Kidney epithelial cell (primary cell): ENCODE results near the gene PRPF40B. TPM values are rescaled to one million over a fixed set of nuclear protein-coding genes. Genes with fewer than 3 reads are reported as not detected.

Experiments used
- DNase-seq: peaks from one replicate; pipeline ENCODE4 v3.0.0-alpha.2; 2010; ENCODE audit warnings: low read depth
- H3K27me3 ChIP-seq: 2 replicates; pipeline ENCODE4 v1.6.0; 2011; ENCODE audit warnings: low read length; ENCODE audit not compliant: control insufficient read depth, insufficient read depth
- H3K36me3 ChIP-seq: 2 replicates; pipeline ENCODE4 v1.5.1; 2011; ENCODE audit warnings: low read length; ENCODE audit not compliant: control insufficient read depth, insufficient read depth
- H3K4me3 ChIP-seq: 2 replicates; pipeline ENCODE4 v1.5.1; 2011; ENCODE audit warnings: low read depth, mild to moderate bottlenecking, control low read depth, low read length
- total RNA-seq: library from RNA; depleted of rRNA; stranded (reverse); fragments of >200 nt; gene quantifications from 2 replicates; pipeline ENCODE4 v1.2.3, GENCODE V29; 2015
- TF ChIP-seq, protein P1 (sequence below): IDR thresholded peaks from 2 replicates; pipeline ENCODE4 v1.5.1; 2011; ENCODE audit warnings: mild to moderate bottlenecking, moderate library complexity, low read length, control low read depth, inconsistent platforms; ENCODE audit not compliant: insufficient read depth, poor library complexity, severe bottlenecking

Gene PRPF40B
- total RNA-seq, 1 donor from 2014 or later: 15.3 TPM

DNA sequence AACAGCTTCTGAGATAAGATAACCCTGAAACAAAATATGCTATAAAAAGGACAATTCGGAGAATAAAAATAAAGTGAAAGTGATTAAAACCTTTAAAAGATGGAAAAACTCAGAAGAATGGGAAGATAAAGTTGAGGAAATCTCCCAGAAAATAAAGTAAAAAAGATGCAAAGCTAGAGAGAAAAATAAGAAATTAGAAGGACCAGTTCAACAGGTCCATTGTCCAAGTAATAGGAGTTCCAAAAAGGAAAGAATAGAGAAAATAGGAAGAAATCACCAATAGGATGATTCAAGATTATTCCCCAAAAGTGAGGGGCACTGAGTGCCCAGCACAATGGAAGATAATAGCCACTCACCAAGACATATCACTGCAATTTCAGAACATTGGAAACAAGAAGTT, 4.8 kb upstream of the PRPF40B start:
- no peak for DNase-seq
- H3K36me3 ChIP-seq: no peaks in the 10 kb centered on the region
- TF ChIP-seq, protein P1, sequence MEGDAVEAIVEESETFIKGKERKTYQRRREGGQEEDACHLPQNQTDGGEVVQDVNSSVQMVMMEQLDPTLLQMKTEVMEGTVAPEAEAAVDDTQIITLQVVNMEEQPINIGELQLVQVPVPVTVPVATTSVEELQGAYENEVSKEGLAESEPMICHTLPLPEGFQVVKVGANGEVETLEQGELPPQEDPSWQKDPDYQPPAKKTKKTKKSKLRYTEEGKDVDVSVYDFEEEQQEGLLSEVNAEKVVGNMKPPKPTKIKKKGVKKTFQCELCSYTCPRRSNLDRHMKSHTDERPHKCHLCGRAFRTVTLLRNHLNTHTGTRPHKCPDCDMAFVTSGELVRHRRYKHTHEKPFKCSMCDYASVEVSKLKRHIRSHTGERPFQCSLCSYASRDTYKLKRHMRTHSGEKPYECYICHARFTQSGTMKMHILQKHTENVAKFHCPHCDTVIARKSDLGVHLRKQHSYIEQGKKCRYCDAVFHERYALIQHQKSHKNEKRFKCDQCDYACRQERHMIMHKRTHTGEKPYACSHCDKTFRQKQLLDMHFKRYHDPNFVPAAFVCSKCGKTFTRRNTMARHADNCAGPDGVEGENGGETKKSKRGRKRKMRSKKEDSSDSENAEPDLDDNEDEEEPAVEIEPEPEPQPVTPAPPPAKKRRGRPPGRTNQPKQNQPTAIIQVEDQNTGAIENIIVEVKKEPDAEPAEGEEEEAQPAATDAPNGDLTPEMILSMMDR: no peak
- H3K27me3 ChIP-seq: no peaks in the 10 kb centered on the region
- no peak overlapping the region for H3K4me3 ChIP-seq

- TF ChIP-seq, protein P1: no peak
- no peaks in the 10 kb centered on the region for H3K27me3 ChIP-seq
- no peaks in the 10 kb centered on the region for H3K36me3 ChIP-seq
- no peak overlapping the region for H3K4me3 ChIP-seq
- DNase-seq: no peak
Observed at GRCh38 chr12:49619286-49619685, 4.1 kb upstream of the PRPF40B start.

- TF ChIP-seq, protein P1: no peak
Observed at GRCh38 chr12:49621651-49622500, 1.5 kb upstream of the PRPF40B start.

DNA sequence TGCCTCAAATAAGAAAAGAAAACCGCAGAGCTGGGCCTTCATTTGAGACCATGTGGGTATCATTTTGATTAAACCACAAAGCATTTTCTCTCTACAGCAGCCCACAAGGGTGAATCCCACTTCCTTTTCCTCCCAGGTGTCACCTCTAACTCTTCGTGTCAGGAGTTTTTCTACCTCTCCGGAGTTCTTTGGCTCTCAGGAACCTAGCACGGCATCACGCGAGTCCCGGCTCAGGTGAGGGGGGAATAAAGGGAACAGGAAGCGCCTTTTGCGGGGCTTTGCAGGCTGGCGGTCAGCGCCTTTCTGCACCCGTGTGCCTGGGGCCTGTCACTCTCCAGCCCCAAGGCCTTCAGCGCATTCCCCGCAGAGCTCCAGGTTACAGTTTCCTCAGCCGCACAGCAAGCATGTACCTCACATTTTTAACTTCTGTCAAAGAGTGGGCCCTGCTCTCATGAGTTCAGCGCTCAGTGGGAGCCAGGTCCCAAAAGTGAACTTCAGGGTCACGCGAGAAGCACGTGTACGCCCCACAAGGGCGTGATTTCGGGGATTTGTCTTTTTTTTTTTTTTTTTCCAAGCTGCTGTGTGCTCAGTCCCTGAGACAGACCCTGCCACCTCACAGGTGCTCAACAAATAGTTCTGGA, 740 bp upstream of the PRPF40B start:
- no peak for DNase-seq
- peak overlapping the region; percentile 40 for H3K4me3 ChIP-seq
- no peaks in the 10 kb centered on the region for H3K36me3 ChIP-seq
- H3K27me3 ChIP-seq: no peaks in the 10 kb centered on the region
- TF ChIP-seq, protein P1: no peak

More at GRCh38 chr12:49621651-49622500, 1.5 kb upstream of the PRPF40B start:
- Histone ChIP-seq H3K36me3 (no peaks in the 10 kb centered on the region), H3K4me3 (peak overlapping the region; percentile 40), H3K27me3 (no peaks in the 10 kb centered on the region)
- DNase-seq: no peak

GRCh38 chr12:49624921-49625577, 1.7 kb downstream of the PRPF40B start:
- TF ChIP-seq, protein P1: no peak
- H3K36me3 ChIP-seq: no peaks in the 10 kb centered on the region
- no peak for DNase-seq
- no peaks in the 10 kb centered on the region for H3K27me3 ChIP-seq
- H3K4me3 ChIP-seq: no peak overlapping the region
